Measurements from ENCODE around the gene ATXN7. TPM values are rescaled to one million over a fixed set of nuclear protein-coding genes. Genes with fewer than 3 reads are reported as not detected.

The ATXN7 gene
- total RNA-seq, 1 donor from 2014 or later = 22.1 TPM

GRCh38 chr3:63877737-63878393, 14.2 kb downstream of the ATXN7 start:
- TF ChIP-seq CTCF (IDR thresholded peaks at IDR 0.05; ENCODE audit: partially characterized antibody, unreplicated experiment) = no peak
- no peak overlapping the region for H3K4me3 Mint-ChIP-seq (ENCODE audit: unreplicated experiment)
- H3K4me1 Mint-ChIP-seq (ENCODE audit: low read depth, unreplicated experiment) = peaks cover 13% of the 10 kb centered on the region
- DNase-seq = no peak
- H3K9me3 Mint-ChIP-seq (ENCODE audit: unreplicated experiment) = no peaks in the 10 kb centered on the region
- H3K27ac Mint-ChIP-seq (ENCODE audit: unreplicated experiment) = no peak overlapping the region
- no peaks in the 10 kb centered on the region for H3K36me3 Mint-ChIP-seq (ENCODE audit: unreplicated experiment)
- no peaks in the 10 kb centered on the region for H3K27me3 Mint-ChIP-seq (ENCODE audit: unreplicated experiment)

DNA sequence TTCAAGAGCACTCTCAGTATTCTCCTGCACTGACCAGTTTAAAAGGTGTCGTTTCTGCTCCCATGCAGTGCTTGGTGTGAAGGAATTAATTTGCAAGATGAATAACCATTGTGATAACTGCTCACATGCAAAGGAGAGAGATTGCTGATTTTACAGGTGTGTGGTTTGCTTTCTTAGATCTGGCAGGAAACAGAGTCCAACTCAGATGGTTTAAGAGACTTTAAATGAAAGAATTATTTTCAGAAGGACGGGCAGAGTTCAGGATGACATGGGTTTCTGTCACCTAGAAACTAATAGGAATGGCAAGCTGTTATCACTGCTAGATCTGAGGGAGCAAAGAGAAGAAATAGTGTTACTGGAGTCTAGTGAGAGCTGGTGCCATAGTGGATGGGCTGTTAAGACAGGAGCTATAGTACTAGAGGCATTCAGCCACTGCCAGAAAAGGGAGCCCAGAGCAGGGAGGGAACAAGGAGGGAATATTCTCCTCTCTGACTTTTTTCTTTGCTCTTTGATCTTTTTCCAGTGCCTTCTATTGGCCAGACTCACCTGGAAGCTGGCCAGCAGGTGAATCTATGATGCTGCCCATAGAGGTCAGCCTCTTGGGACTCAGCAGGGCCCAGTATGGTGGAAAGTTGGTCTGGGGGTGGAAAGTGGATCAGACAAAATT, 14.9 kb downstream of the ATXN7 start:
- Mint-ChIP-seq H3K9me3 (ENCODE audit: unreplicated experiment) (no peaks in the 10 kb centered on the region), H3K4me1 (ENCODE audit: low read depth, unreplicated experiment) (peaks cover 13% of the 10 kb centered on the region), H3K27ac (ENCODE audit: unreplicated experiment) (no peak overlapping the region), H3K27me3 (ENCODE audit: unreplicated experiment) (no peaks in the 10 kb centered on the region), H3K4me3 (ENCODE audit: unreplicated experiment) (no peak overlapping the region), H3K36me3 (ENCODE audit: unreplicated experiment) (no peaks in the 10 kb centered on the region)
- no peak for TF ChIP-seq CTCF (IDR thresholded peaks at IDR 0.05; ENCODE audit: partially characterized antibody, unreplicated experiment)
- no peak for DNase-seq

GRCh38 chr3:63880653-63881052, 17.0 kb downstream of the ATXN7 start:
- Mint-ChIP-seq H3K27ac (ENCODE audit: unreplicated experiment) (no peak overlapping the region), H3K36me3 (ENCODE audit: unreplicated experiment) (no peaks in the 10 kb centered on the region)

GRCh38 chr3:63886858-63887257, 23.2 kb downstream of the ATXN7 start:
- DNase-seq = no peak
- Mint-ChIP-seq H3K27ac (ENCODE audit: unreplicated experiment) (no peak overlapping the region), H3K27me3 (ENCODE audit: unreplicated experiment) (no peaks in the 10 kb centered on the region), H3K4me1 (ENCODE audit: low read depth, unreplicated experiment) (peaks cover 4% of the 10 kb centered on the region), H3K9me3 (ENCODE audit: unreplicated experiment) (no peaks in the 10 kb centered on the region), H3K4me3 (ENCODE audit: unreplicated experiment) (no peak overlapping the region), H3K36me3 (ENCODE audit: unreplicated experiment) (no peaks in the 10 kb centered on the region)
- no peak for TF ChIP-seq CTCF (IDR thresholded peaks at IDR 0.05; ENCODE audit: partially characterized antibody, unreplicated experiment)

More at GRCh38 chr3:63880653-63881052, 17.0 kb downstream of the ATXN7 start:
- DNase-seq = no peak
- Mint-ChIP-seq H3K4me1 (ENCODE audit: low read depth, unreplicated experiment) (peaks cover 13% of the 10 kb centered on the region), H3K27me3 (ENCODE audit: unreplicated experiment) (no peaks in the 10 kb centered on the region), H3K9me3 (ENCODE audit: unreplicated experiment) (no peaks in the 10 kb centered on the region), H3K4me3 (ENCODE audit: unreplicated experiment) (no peak overlapping the region)
- TF ChIP-seq CTCF (IDR thresholded peaks at IDR 0.05; ENCODE audit: partially characterized antibody, unreplicated experiment) = no peak

DNA sequence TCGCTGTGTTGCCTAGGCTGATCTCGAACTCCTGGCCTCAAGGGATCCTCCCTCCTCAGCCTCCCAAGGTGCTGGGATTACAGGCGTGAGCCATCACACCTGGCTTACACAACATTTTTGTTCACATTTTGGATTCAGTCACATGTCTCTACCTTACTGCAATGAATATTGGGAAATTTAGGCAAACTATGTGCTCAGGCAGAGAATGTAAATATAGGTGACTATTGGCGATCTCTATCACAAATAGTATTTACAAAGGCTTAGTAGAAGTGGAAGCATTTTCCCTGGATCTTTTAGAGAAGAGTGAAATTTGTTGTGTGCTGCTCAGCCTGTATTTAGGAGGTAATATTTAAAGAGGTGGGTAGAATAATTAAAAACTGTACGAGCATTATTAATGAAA, 27.9 kb downstream of the ATXN7 start:
- Mint-ChIP-seq H3K27me3 (ENCODE audit: unreplicated experiment) (peaks cover 2% of the 10 kb centered on the region), H3K36me3 (ENCODE audit: unreplicated experiment) (no peaks in the 10 kb centered on the region), H3K27ac (ENCODE audit: unreplicated experiment) (no peak overlapping the region), H3K9me3 (ENCODE audit: unreplicated experiment) (no peaks in the 10 kb centered on the region), H3K4me1 (ENCODE audit: low read depth, unreplicated experiment) (peaks cover 11% of the 10 kb centered on the region), H3K4me3 (ENCODE audit: unreplicated experiment) (no peak overlapping the region)
- no peak for TF ChIP-seq CTCF (IDR thresholded peaks at IDR 0.05; ENCODE audit: partially characterized antibody, unreplicated experiment)
- DNase-seq = no peak
